Adrenal gland (tissue), 12 donors: ENCODE results near the gene ARHGAP33. TPM values are rescaled to one million over a fixed set of nuclear protein-coding genes. Genes with fewer than 3 reads are reported as not detected.

Experiments
- DNase-seq, 7 donors: peaks; one replicate each; pipeline ENCODE4 v3.0.0-alpha.2; 2019 to 2020
- H3K27ac ChIP-seq, 5 donors: fragments of 200-600 bp; sonication (generic) in 4 of 5; 1 replicate in 3 of 5; 2 replicates in 2 of 5; pipeline versions ENCODE4 v1.5.1 to v1.8.0; 2016 to 2020; ENCODE audit warnings: mild to moderate bottlenecking in 1 of 5
- H3K27me3 ChIP-seq: fragments of 200-600 bp; 2 replicates; pipeline ENCODE4 v1.8.0; 2021
- H3K36me3 ChIP-seq, 2 donors: fragments of 200-600 bp; replicated peaks in 1 of 2; 1 replicate in 1 of 2; 2 replicates in 1 of 2; pipeline versions ENCODE4 v1.5.1 to v1.8.0; 2018 to 2022
- H3K4me1 ChIP-seq, 2 donors: fragments of 200-600 bp; replicated peaks in 1 of 2; 1 replicate in 1 of 2; 2 replicates in 1 of 2; pipeline versions ENCODE4 v1.5.1 to v1.8.0; 2018 to 2021
- H3K4me3 ChIP-seq, 4 donors: fragments of 200-600 bp; sonication (generic) in 3 of 4; one replicate each; pipeline ENCODE4 v1.5.1; 2016 to 2018
- H3K9me3 ChIP-seq, 3 donors: fragments of 200-600 bp; sonication (generic) in 1 of 3; replicated peaks in 1 of 3; 1 replicate in 2 of 3; 2 replicates in 1 of 3; pipeline versions ENCODE4 v1.5.1 to v1.8.0; 2016 to 2021
- POLR2A ChIP-seq, 2 donors: fragments of 450-650 bp; IDR thresholded peaks; one replicate each; pipeline ENCODE4 v1.6.1; 2017; ENCODE audit warnings: antibody characterized with exemption in 2 of 2, mild to moderate bottlenecking in 2 of 2, moderate library complexity in 1 of 2
- WGBS, 4 donors: extraction: QIAGEN DNeasy Blood & Tissue Kit in 2 of 4; methylation state at CpG; one replicate each; pipeline versions ENCODE4 v1.1.5 to v1.1.7; 2013 to 2017; 5-methylcytosine and 5-hydroxymethylcytosine counted together
- intact Hi-C, 2 donors: fragments of 100-400 bp; cut with DNase I; formaldehyde crosslinking; loops; one replicate each; pipeline versions ENCODE4 v1.14.1 to v1.15.0; 2022 to 2023
- polyA plus RNA-seq, 3 donors: library from polyadenylated mRNA; stranded (reverse); fragments of 200-250 nt in 2 of 3; fragments of 350-450 nt in 1 of 3; fragmentation: Illumina TruSeq in 1 of 3; extraction: RNeasy Lipid Tissue Mini Kit (QIAGEN cat#74804) in 1 of 3; gene quantifications; one replicate each; pipeline ENCODE4 v1.2.3, GENCODE V29; 2013 to 2014
- total RNA-seq, 9 donors: library from RNA; depleted of rRNA in 4 of 9; stranded (reverse); fragments of >200 nt in 4 of 9; fragments of 120-200 nt in 1 of 9; fragmentation: NEBNext Ultra II Directional in 1 of 9; extraction: Animal tissue kit (Norgen Biotek cat#: 25700) in 1 of 9; gene quantifications; one replicate each; pipeline versions ENCODE4 v1.1.0 to v1.2.4, GENCODE V29; 2013 to 2023
- TF ChIP-seq, protein P1 (sequence below), 6 experiments: fragments of 450-650 bp in 4 of 6; fragments of 200-600 bp in 2 of 6; sonication (generic) in 1 of 6; IDR thresholded peaks; 1 replicate in 5 of 6; 2 replicates in 1 of 6; pipeline versions ENCODE4 v1.5.1 to v1.8.0; 2016 to 2021; ENCODE audit warnings: antibody characterized with exemption in 6 of 6, mild to moderate bottlenecking in 2 of 6, moderate library complexity in 1 of 6
- donor health status: healthy with polysubstance abuse.
- donor health status: Bipolar disorder and iron deficiency.
- donor health status: DM: yes; HTN: yes; CAD: no.
- donor health status: DM: no; HTN: no; CAD: no.
- donor health status: DM: no; HTN: no; CAD: no.
- donor health status: DM: yes; HTN: yes; CAD: no.

Gene ARHGAP33
- total and polyA plus RNA-seq, 12 donors, result 0.54 to 90.3 (median 5.5) TPM

DNA sequence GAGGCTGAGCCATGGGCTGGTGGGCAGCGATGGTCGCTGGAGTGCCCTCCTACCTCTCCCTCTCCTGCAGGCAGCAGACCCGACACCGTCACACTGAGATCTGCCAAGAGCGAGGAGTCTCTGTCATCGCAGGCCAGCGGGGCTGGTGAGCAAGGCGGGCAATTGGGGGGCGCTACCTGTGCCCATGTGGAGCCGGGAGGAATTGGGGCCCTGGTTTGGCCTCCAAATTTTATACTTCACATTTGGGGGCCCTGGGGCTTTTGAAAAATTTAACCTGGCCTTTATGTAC lies 9.9 kb downstream of the ARHGAP33 start:
- H3K36me3 ChIP-seq, result peaks cover 0 to 2% of the 10 kb centered on the region in 2 donors
- TF ChIP-seq, protein P1, sequence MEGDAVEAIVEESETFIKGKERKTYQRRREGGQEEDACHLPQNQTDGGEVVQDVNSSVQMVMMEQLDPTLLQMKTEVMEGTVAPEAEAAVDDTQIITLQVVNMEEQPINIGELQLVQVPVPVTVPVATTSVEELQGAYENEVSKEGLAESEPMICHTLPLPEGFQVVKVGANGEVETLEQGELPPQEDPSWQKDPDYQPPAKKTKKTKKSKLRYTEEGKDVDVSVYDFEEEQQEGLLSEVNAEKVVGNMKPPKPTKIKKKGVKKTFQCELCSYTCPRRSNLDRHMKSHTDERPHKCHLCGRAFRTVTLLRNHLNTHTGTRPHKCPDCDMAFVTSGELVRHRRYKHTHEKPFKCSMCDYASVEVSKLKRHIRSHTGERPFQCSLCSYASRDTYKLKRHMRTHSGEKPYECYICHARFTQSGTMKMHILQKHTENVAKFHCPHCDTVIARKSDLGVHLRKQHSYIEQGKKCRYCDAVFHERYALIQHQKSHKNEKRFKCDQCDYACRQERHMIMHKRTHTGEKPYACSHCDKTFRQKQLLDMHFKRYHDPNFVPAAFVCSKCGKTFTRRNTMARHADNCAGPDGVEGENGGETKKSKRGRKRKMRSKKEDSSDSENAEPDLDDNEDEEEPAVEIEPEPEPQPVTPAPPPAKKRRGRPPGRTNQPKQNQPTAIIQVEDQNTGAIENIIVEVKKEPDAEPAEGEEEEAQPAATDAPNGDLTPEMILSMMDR (IDR thresholded peaks at IDR 0.05), result no peak
- TF ChIP-seq POLR2A (IDR thresholded peaks at IDR 0.05), result no peak
- no peak overlapping the region for H3K4me3 ChIP-seq
- WGBS, 4 donors, result 90 to 95% (median 93%) methylated on average over 7 to 10 of the region's 10 CpGs
- no peaks in the 10 kb centered on the region for H3K9me3 ChIP-seq
- no peak overlapping the region for H3K27ac ChIP-seq
- H3K4me1 ChIP-seq, result no peaks in the 10 kb centered on the region
- intact Hi-C loops, result no loop called here
- no peaks in the 10 kb centered on the region for H3K27me3 ChIP-seq
- no peak for DNase-seq

DNA sequence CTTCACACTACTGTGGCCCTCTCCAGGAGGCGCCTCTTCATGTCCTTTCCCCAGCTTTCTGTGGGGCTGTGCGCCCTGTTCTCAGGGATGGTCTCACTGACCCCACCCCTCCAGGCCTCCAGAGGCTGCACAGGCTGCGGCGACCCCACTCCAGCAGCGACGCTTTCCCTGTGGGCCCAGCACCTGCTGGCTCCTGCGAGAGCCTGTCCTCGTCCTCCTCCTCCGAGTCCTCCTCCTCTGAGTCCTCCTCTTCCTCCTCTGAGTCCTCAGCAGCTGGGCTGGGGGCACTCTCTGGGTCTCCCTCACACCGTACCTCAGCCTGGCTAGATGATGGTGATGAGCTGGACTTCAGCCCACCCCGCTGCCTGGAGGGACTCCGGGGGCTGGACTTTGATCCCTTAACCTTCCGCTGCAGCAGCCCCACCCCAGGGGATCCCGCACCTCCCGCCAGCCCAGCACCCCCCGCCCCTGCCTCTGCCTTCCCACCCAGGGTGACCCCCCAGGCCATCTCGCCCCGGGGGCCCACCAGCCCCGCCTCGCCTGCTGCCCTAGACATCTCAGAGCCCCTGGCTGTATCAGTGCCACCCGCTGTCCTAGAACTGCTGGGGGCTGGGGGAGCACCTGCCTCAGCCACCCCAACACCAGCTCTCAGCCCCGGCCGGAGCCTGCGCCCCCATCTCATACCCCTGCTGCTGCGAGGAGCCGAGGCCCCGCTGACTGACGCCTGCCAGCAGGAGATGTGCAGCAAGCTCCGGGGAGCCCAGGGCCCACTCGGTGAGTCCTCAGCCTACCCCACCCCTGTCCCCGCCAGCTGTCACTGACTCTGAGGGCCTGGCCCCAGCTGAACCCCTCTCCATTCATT lies 11.2 kb downstream of the ARHGAP33 start:
- intact Hi-C loops, result no loop called here
- no peak for DNase-seq
- Histone ChIP-seq H3K4me1 (no peaks in the 10 kb centered on the region), H3K27ac (no peak overlapping the region), H3K4me3 (no peak overlapping the region), H3K27me3 (no peaks in the 10 kb centered on the region), H3K36me3 (no peaks in the 10 kb centered on the region), H3K9me3 (no peaks in the 10 kb centered on the region)
- 93 to 96% (median 94%) methylated on average over 19 to 31 of the region's 31 CpGs for WGBS, 4 donors
- TF ChIP-seq, protein P1 (IDR thresholded peaks at IDR 0.05), result no peak
- no peak for TF ChIP-seq POLR2A (IDR thresholded peaks at IDR 0.05)

- intact Hi-C loops, result no loop called here
- Histone ChIP-seq H3K36me3 (no peaks in the 10 kb centered on the region), H3K27me3 (no peaks in the 10 kb centered on the region), H3K4me1 (no peaks in the 10 kb centered on the region), H3K4me3 (no peak overlapping the region), H3K27ac (no peak overlapping the region), H3K9me3 (no peaks in the 10 kb centered on the region)
- no peak for DNase-seq
- WGBS, 4 donors, result 95 to 100% (median 98%) methylated on average over 4 to 15 of the region's 15 CpGs; no CpG with 5 or more reads in 1 of the 4 donors
- TF ChIP-seq, protein P1 (IDR thresholded peaks at IDR 0.05), result no peak
- no peak for TF ChIP-seq POLR2A (IDR thresholded peaks at IDR 0.05)
These were observed 11.9 kb downstream of the ARHGAP33 start for GRCh38 chr19:35787227-35787799.

- no peak for DNase-seq
- Histone ChIP-seq H3K27me3 (no peaks in the 10 kb centered on the region), H3K4me1 (no peaks in the 10 kb centered on the region), H3K36me3 (no peaks in the 10 kb centered on the region), H3K4me3 (no peak overlapping the region), H3K27ac (no peak overlapping the region), H3K9me3 (no peaks in the 10 kb centered on the region)
- WGBS, 4 donors, result 80 to 85% (median 83%) methylated on average over 6 to 12 of the region's 12 CpGs
- intact Hi-C loops, result no loop called here
- no peak for TF ChIP-seq POLR2A (IDR thresholded peaks at IDR 0.05)
- TF ChIP-seq, protein P1 (IDR thresholded peaks at IDR 0.05), result no peak
These were observed 13.0 kb downstream of the ARHGAP33 start for GRCh38 chr19:35788205-35788960.
